Lower lobe of right lung (tissue), 2 donors: ENCODE data around the gene ERP29. TPM values are rescaled to one million over a fixed set of nuclear protein-coding genes. Genes with fewer than 3 reads are reported as not detected.
"Not testable (repeated sequence)": the region's sequence is repeated elsewhere in the genome, so short reads cannot be mapped to it uniquely, and the experiment has no call there.

Source experiments
- ATAC-seq, 2 donors: fragments of 200-7000 bp; cut with Tn5 transposase; one replicate each; pipeline ENCODE4 v1.9.1; 2020 to 2022; ENCODE audit warnings: mild to moderate bottlenecking in 2 of 2, moderate library complexity in 2 of 2
- DNase-seq: peaks from one replicate; pipeline ENCODE4 v3.0.0-alpha.2; 2020
- H3K27ac ChIP-seq: fragments of 200-600 bp; one replicate; pipeline ENCODE4 v1.8.0; 2022
- H3K27me3 ChIP-seq: fragments of 200-600 bp; one replicate; pipeline ENCODE4 v1.8.0; 2022; ENCODE audit warnings: low read depth
- H3K36me3 ChIP-seq: fragments of 200-600 bp; one replicate; pipeline ENCODE4 v1.8.0; 2022; ENCODE audit warnings: mild to moderate bottlenecking
- H3K4me1 ChIP-seq: fragments of 200-600 bp; one replicate; pipeline ENCODE4 v1.8.0; 2022
- H3K4me3 ChIP-seq: fragments of 200-600 bp; one replicate; pipeline ENCODE4 v1.8.0; 2022; ENCODE audit warnings: mild to moderate bottlenecking
- H3K9me3 ChIP-seq: fragments of 200-600 bp; one replicate; pipeline ENCODE4 v1.8.0; 2022
- intact Hi-C: fragments of 100-400 bp; cut with DNase I; formaldehyde crosslinking; loops from one replicate; pipeline ENCODE4 v1.11.0; 2022
- total RNA-seq: library from RNA; stranded (reverse); fragmentation: NEBNext Ultra II Directional; extraction: Animal tissue kit (Norgen Biotek cat#: 25700); gene quantifications from one replicate; pipeline ENCODE4 v1.2.1, GENCODE V29; 2021
- TF ChIP-seq, protein P1 (sequence below): fragments of 200-600 bp; IDR thresholded peaks from one replicate; pipeline ENCODE4 v1.8.0; 2022; ENCODE audit warnings: antibody characterized with exemption, mild to moderate bottlenecking
- donor health status: DM: no; HTN: yes; CAD: no; lungs with severe emphysema.

Gene ERP29
- total RNA-seq, 1 donor from 2014 or later, result 152 TPM

DNA sequence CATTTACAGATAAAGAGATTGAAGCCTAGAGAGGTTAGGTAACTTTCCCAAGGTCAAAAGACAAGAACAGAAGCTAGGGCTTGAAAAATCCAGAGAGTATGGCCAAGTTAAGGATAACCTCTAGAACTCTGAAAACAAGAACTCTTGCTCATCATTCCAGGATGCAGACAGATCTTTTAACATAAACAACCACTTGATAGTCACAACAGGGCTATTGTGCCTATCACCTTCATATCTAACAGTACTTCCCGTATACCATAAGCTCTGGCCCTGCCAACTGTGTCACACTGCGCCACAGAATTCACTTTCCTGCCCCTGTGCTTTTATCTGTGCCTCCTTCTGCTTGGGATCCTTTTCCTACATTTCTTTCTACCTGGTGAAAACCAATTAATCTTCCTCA lies 18.2 kb downstream of the ERP29 start:
- peaks cover 84% of the 10 kb centered on the region for H3K36me3 ChIP-seq
- intact Hi-C loops, result no loop called here

DNA sequence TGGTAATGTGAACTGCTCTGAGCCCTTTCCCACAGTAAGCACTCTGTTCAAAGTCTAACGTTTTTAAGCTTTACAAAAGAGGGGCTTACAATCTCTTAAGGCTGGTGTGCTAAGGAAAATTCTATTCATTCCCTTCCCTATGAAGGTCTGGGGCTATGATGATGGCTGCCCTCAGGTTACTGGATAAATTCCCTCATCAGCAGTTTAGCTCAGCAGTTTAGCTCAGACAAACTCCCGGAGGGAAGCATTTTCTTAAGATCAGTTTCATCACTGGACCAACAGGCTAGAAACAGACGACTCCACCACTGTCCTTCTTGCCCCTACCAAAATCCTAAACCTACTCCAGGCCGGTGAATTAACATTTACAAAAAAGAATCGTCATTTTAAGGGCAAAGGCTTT lies 19.1 kb downstream of the ERP29 start:
- intact Hi-C loops, result no loop called here
- no peak for ATAC-seq
- H3K4me1 ChIP-seq, result no peaks in the 10 kb centered on the region

More for the DNA sequence above, 18.2 kb downstream of the ERP29 start:
- Histone ChIP-seq H3K4me3 (no peak overlapping the region), H3K4me1 (no peaks in the 10 kb centered on the region), H3K27ac (no peak overlapping the region), H3K27me3 (no peaks in the 10 kb centered on the region), H3K9me3 (no peaks in the 10 kb centered on the region)
- ATAC-seq (no peak), DNase-seq (no peak)
- TF ChIP-seq, protein P1, sequence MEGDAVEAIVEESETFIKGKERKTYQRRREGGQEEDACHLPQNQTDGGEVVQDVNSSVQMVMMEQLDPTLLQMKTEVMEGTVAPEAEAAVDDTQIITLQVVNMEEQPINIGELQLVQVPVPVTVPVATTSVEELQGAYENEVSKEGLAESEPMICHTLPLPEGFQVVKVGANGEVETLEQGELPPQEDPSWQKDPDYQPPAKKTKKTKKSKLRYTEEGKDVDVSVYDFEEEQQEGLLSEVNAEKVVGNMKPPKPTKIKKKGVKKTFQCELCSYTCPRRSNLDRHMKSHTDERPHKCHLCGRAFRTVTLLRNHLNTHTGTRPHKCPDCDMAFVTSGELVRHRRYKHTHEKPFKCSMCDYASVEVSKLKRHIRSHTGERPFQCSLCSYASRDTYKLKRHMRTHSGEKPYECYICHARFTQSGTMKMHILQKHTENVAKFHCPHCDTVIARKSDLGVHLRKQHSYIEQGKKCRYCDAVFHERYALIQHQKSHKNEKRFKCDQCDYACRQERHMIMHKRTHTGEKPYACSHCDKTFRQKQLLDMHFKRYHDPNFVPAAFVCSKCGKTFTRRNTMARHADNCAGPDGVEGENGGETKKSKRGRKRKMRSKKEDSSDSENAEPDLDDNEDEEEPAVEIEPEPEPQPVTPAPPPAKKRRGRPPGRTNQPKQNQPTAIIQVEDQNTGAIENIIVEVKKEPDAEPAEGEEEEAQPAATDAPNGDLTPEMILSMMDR, result no peak

DNA sequence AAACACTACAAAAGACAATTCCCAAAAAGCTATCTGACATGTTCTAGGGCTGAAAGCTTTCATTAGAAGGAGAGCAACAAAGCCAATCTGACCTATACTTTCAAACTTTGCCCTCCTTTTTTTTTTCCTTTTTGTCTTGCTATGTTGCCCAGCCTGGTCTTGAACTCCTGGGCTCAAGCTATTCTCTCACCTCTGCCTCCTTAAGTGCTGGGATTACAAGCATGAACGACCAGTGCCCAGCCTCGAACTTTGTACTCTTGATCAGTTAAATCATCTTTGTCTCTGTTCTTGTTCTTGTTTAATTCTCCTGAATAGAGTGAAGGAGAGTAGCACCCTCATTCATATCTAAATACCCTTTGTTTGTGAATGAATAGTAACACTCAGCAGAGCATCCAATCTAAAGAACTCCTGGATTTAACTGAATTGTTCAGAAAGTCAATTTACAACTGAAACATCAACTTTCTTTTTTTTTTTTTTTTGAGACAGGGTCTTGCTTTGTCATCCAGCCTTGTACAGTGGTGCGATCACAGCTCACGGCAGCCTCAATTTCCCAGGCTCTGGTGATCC lies 22.1 kb downstream of the ERP29 start:
- Histone ChIP-seq H3K27me3 (no peaks in the 10 kb centered on the region), H3K4me3 (no peak overlapping the region), H3K9me3 (no peaks in the 10 kb centered on the region), H3K4me1 (no peaks in the 10 kb centered on the region), H3K27ac (no peak overlapping the region), H3K36me3 (peaks cover 92% of the 10 kb centered on the region)
- no peak for DNase-seq
- intact Hi-C loops, result no loop called here
- TF ChIP-seq, protein P1, result no peak
- ATAC-seq, result no peak

More for the DNA sequence above, 19.1 kb downstream of the ERP29 start:
- Histone ChIP-seq H3K27ac (no peak overlapping the region), H3K4me3 (no peak overlapping the region), H3K27me3 (no peaks in the 10 kb centered on the region), H3K9me3 (no peaks in the 10 kb centered on the region), H3K36me3 (peaks cover 87% of the 10 kb centered on the region)
- TF ChIP-seq, protein P1, result no peak
- no peak for DNase-seq

DNA sequence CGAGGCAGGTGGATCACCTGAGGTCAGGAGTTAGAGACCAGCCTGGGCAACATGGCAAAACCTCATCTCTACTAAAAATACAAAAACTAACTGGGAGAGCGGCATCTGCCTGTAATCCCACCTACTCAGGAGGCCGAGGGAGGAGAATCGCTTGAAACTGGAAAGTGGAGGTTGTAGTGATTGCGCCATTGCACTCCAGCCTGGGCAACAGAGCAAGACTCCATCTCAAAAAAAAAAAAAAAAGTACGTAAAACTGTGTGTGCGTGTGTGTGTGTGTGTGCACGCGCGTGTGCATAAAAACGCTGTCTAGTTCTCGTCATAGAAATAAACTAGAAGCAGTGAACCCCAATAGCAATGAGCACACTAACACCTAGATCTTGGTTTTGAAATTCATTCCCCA lies 23.4 kb downstream of the ERP29 start:
- intact Hi-C loops, H3K27ac ChIP-seq, DNase-seq, H3K9me3 ChIP-seq, H3K4me3 ChIP-seq, H3K27me3 ChIP-seq, ATAC-seq, H3K4me1 ChIP-seq: not testable (repeated sequence)
- peaks cover 95% of the 10 kb centered on the region for H3K36me3 ChIP-seq

DNA sequence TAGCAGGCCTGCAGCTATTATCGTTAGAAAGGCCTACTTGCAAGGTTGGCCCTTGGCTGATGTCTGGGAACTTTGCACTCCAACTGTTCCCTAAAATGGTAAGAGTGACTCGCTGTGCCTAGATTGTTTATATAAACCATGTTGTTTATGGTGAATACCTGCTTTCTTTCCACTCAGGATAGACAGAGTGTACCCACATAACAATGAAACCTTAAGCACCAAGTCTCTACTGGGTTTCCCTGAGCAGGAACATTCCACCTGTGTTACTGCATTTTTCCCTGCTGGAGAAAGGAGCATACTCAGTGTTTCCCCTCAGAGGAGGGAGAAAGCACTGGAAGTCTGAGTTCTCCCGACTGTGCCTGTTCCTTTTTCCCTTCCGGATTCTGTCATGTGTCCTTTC lies 32.8 kb downstream of the ERP29 start:
- Histone ChIP-seq H3K27ac (no peak overlapping the region), H3K27me3 (no peaks in the 10 kb centered on the region), H3K9me3 (no peaks in the 10 kb centered on the region), H3K4me1 (no peaks in the 10 kb centered on the region), H3K4me3 (no peak overlapping the region), H3K36me3 (peaks cover 97% of the 10 kb centered on the region)
- ATAC-seq (no peak), DNase-seq (no peak)
- intact Hi-C loops, result no loop called here
- TF ChIP-seq, protein P1, result no peak

DNA sequence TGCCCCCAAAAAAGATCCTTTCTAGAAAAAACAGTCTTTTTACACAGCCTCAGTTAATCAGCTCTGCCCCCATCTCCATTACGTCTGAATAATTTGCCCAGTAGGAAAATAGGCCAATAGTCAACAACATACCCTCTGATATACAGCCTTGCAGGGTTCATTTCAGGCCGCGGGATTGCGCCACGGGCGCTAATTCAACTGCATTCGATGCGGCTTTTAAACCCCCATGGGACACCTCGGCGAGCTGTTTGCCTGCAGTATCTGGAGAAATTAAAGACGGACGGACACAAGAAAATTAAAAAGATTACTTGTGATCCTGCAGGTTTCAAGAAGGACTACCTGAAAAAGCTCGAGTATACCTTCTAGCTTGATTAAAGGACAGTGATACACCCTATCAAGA lies 36.1 kb downstream of the ERP29 start:
- H3K4me1 ChIP-seq, result no peaks in the 10 kb centered on the region
- no peaks in the 10 kb centered on the region for H3K9me3 ChIP-seq
- no peak for DNase-seq
- TF ChIP-seq, protein P1, result no peak
- no peak overlapping the region for H3K27ac ChIP-seq
- H3K36me3 ChIP-seq, result peaks cover 97% of the 10 kb centered on the region
- ATAC-seq, result no peak
- intact Hi-C loops, result no loop called here
- no peak overlapping the region for H3K4me3 ChIP-seq
- no peaks in the 10 kb centered on the region for H3K27me3 ChIP-seq
